ENCODE measurements around the gene JPH2.

Gene JPH2

DNA sequence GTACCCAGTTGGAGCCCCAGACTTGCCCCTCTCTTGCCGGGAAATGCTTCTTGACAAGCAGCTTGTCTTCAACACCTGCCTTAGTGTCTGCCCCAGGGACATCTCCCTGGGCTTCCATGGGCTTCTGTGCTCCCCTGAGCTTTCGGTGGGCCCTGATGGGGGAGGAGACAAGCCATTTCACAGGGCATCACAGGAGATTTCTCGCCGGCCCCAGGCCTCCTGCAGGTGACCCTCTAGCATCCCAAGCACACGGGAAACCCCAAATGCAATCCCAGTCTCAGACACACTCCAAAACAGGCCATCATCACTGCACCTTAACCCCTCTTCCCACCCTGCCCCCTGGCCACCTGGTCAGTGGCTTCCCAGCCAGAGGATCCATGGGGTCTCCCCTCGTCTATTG, 74.5 kb downstream of the JPH2 start:
- Histone ChIP-seq H3K27ac (ENCODE audit: low read length) (no peak overlapping the region), H2AFZ (ENCODE audit: low read depth, low read length) (no peak overlapping the region), H3K4me3 (ENCODE audit: low read depth in 1 of 2, low read length in 2 of 2) (no peak overlapping the region), H3K4me2 (ENCODE audit: insufficient read depth, low read length) (no peak overlapping the region), H3K4me1 (ENCODE audit: insufficient read depth, low read length) (no peaks in the 10 kb centered on the region), H3K9me3 (ENCODE audit: insufficient read depth, low read length, severe bottlenecking) (peaks cover 7% of the 10 kb centered on the region), H3K9ac (ENCODE audit: low read depth, low read length) (no peak overlapping the region), H3K27me3 (ENCODE audit: insufficient read depth, low read length, poor library complexity) (no peaks in the 10 kb centered on the region), H3K79me2 (ENCODE audit: insufficient read depth, low read length) (no peaks in the 10 kb centered on the region), H4K20me1 (ENCODE audit: insufficient read depth, low read length) (0 out of 2 replicates have a peak, but pooled peaks cover 3% of the 10 kb centered on the region), H3K36me3 (ENCODE audit: insufficient read depth, low read length) (no peaks in the 10 kb centered on the region)
- TF ChIP-seq EZH2 (IDR thresholded peaks at IDR 0.05; ENCODE audit: borderline replicate concordance, low read depth, low read length, severe bottlenecking), result no peak
- TF ChIP-seq, protein P1, sequence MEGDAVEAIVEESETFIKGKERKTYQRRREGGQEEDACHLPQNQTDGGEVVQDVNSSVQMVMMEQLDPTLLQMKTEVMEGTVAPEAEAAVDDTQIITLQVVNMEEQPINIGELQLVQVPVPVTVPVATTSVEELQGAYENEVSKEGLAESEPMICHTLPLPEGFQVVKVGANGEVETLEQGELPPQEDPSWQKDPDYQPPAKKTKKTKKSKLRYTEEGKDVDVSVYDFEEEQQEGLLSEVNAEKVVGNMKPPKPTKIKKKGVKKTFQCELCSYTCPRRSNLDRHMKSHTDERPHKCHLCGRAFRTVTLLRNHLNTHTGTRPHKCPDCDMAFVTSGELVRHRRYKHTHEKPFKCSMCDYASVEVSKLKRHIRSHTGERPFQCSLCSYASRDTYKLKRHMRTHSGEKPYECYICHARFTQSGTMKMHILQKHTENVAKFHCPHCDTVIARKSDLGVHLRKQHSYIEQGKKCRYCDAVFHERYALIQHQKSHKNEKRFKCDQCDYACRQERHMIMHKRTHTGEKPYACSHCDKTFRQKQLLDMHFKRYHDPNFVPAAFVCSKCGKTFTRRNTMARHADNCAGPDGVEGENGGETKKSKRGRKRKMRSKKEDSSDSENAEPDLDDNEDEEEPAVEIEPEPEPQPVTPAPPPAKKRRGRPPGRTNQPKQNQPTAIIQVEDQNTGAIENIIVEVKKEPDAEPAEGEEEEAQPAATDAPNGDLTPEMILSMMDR (IDR thresholded peaks at IDR 0.05; ENCODE audit: borderline replicate concordance, extremely low read depth, low read length, poor library complexity, severe bottlenecking), result no peak
- DNase-seq (no peak), ATAC-seq (ENCODE audit: insufficient read depth, low read depth) (no peak)

DNA sequence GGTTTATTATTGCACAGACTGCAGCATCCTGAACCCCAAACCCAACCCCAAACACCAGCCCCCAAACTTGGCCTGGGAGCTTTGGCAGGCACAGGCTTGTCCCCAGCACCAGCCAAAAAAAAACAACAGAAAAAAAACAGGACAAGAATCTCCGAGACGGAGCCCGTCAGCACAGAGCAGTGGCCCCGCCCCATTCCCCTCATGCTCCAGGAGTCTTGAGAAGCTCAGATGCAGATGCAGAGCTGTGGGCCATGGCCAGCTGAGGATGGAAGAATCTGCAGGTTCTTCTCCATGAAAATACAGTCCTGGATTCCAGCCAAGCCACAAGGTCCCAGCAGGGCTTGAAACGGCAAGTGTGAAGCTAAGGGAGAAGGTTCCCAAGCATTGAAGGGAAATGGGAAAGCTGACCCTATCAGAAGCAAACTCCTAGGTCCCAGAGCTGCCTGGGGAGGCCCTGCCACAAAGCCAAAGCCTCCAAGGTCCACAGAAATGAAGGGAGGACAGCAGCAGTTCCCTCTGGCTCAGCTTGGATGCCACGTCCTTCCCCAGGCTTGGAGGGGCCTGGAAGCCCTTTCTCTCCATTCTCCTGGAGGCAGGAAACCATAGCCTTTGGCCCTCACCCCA, 75.2 kb downstream of the JPH2 start:
- Histone ChIP-seq H3K4me2 (ENCODE audit: insufficient read depth, low read length) (no peak overlapping the region), H3K4me3 (ENCODE audit: low read depth in 1 of 2, low read length in 2 of 2) (no peak overlapping the region), H4K20me1 (ENCODE audit: insufficient read depth, low read length) (0 out of 2 replicates have a peak, but pooled peaks cover 3% of the 10 kb centered on the region), H3K27ac (ENCODE audit: low read length) (no peak overlapping the region), H3K9ac (ENCODE audit: low read depth, low read length) (no peak overlapping the region), H2AFZ (ENCODE audit: low read depth, low read length) (no peak overlapping the region), H3K27me3 (ENCODE audit: insufficient read depth, low read length, poor library complexity) (peaks cover under 1% of the 10 kb centered on the region), H3K79me2 (ENCODE audit: insufficient read depth, low read length) (no peaks in the 10 kb centered on the region), H3K9me3 (ENCODE audit: insufficient read depth, low read length, severe bottlenecking) (peaks cover 7% of the 10 kb centered on the region), H3K4me1 (ENCODE audit: insufficient read depth, low read length) (no peaks in the 10 kb centered on the region), H3K36me3 (ENCODE audit: insufficient read depth, low read length) (no peaks in the 10 kb centered on the region)
- TF ChIP-seq, protein P1 (IDR thresholded peaks at IDR 0.05; ENCODE audit: borderline replicate concordance, extremely low read depth, low read length, poor library complexity, severe bottlenecking), result no peak
- TF ChIP-seq EZH2 (IDR thresholded peaks at IDR 0.05; ENCODE audit: borderline replicate concordance, low read depth, low read length, severe bottlenecking), result no peak
- no peak for ATAC-seq (ENCODE audit: insufficient read depth, low read depth)
- DNase-seq, result no peak

DNA sequence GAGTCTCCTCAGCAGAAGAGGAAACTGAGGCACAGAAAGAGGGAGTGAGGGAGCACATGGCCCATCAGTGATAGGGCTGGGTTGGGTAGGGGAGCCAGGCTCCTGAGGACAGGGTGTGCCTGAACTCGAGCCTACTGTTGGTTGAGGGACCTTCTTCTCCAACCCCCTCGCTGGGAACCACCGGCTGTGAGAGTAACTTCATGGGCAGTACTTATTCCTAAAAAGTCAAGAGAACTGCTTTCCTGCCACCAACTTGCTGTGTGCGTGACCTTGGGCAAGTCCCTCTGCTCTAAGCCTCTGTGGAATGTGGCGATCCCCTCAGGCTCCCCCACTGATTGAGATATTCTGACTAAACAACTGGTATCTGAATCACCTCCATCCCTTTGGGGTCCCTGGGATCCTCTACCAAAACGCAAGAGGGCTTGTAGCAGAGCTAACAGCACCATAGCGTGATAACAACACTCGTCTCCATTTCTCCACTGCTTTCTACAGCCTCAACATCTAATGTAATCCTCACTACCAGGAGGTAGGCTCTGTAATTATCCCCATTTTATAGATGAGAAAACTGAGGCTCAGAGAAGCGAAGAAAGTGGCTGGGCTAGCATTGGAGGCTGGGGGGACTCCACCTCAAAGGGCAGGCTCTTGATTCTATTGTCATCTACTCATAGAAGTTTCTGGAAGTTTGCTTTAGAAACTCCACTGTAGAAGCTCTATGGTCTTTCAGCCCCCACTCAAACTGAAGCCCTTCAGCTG, 76.0 kb downstream of the JPH2 start:
- Histone ChIP-seq H4K20me1 (ENCODE audit: insufficient read depth, low read length) (0 out of 2 replicates have a peak, but pooled peaks cover 3% of the 10 kb centered on the region), H3K4me3 (ENCODE audit: low read depth in 1 of 2, low read length in 2 of 2) (no peak overlapping the region), H3K9ac (ENCODE audit: low read depth, low read length) (no peak overlapping the region), H3K79me2 (ENCODE audit: insufficient read depth, low read length) (no peaks in the 10 kb centered on the region), H3K4me1 (ENCODE audit: insufficient read depth, low read length) (no peaks in the 10 kb centered on the region), H2AFZ (ENCODE audit: low read depth, low read length) (no peak overlapping the region), H3K36me3 (ENCODE audit: insufficient read depth, low read length) (no peaks in the 10 kb centered on the region), H3K9me3 (ENCODE audit: insufficient read depth, low read length, severe bottlenecking) (peaks cover 7% of the 10 kb centered on the region), H3K27me3 (ENCODE audit: insufficient read depth, low read length, poor library complexity) (peaks cover 9% of the 10 kb centered on the region), H3K27ac (ENCODE audit: low read length) (no peak overlapping the region), H3K4me2 (ENCODE audit: insufficient read depth, low read length) (no peak overlapping the region)
- DNase-seq, result no peak
- TF ChIP-seq, protein P1 (IDR thresholded peaks at IDR 0.05; ENCODE audit: borderline replicate concordance, extremely low read depth, low read length, poor library complexity, severe bottlenecking), result no peak
- TF ChIP-seq EZH2 (IDR thresholded peaks at IDR 0.05; ENCODE audit: borderline replicate concordance, low read depth, low read length, severe bottlenecking), result no peak
- ATAC-seq (ENCODE audit: insufficient read depth, low read depth), result no peak
